CD4-positive, alpha-beta T cell treated with Interleukin-4 for 4 hours (primary cell): Measurements from ENCODE around the gene CYFIP1.

Experiments
- DNase-seq: peaks from one replicate; pipeline ENCODE4 v3.0.0-alpha.2; 2020

The CYFIP1 gene

DNA sequence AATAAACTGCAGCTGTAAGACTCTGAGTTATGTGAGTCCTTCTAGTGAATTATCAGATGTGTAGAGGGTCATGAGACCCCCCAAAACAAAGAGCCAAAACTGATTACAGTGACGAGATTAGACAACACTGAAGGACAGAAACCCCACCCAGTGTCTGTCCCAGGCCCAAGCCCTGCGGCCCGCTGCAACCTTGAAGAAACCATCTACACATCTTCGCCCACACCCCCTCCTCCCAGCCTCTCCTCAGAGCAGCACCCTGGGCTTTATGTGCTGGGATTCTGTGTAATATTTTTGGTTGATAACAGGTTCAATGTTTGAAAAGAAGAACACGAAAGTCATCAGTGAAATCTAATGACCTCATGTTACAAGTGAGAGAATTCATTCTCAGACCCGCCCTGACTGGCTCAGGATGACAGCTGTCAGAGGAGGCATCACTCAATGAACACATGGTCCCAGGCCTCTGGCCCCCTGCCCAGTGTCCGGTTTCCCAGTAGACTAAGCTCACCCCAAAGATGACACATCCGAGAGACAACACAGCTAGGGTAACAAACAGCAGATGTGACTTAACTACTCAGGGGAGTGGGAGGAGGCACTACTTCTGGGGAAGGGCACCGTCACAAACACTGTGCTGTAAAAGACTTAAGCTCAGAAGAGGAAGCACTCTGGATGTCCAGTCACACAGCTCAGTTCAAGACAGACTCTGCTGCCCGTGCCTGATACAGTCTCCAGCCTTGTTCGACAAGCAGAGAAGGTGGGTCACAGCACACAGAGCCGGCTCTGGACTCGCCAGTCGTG lies 92.8 kb downstream of the CYFIP1 start:
- no peak for DNase-seq

- DNase-seq = no peak
Measured at GRCh38 chr15:22885120-22885519, 95.0 kb downstream of the CYFIP1 start.

- no peak for DNase-seq
Measured at GRCh38 chr15:22884344-22884743, 95.8 kb downstream of the CYFIP1 start.

DNA sequence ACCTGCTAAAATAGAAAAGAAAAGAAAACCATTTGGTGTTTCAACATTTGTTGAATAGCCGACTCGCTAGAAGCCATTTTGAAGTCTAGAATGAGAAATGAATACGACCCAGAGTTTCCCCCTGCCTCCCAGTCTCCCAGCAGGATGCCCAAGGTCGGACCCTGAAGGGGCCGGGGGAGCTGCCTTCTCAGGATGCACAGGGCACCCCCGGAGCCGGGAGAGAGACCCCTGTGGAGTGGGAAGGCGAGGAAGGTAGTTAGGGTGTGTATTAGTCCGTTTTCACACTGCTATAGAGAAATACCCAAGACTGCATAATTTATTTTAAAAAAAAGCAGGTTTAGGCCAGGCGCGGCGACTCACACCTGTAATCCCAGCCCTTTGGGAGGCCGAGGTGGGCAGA lies 97.0 kb downstream of the CYFIP1 start:
- DNase-seq = no peak

DNA sequence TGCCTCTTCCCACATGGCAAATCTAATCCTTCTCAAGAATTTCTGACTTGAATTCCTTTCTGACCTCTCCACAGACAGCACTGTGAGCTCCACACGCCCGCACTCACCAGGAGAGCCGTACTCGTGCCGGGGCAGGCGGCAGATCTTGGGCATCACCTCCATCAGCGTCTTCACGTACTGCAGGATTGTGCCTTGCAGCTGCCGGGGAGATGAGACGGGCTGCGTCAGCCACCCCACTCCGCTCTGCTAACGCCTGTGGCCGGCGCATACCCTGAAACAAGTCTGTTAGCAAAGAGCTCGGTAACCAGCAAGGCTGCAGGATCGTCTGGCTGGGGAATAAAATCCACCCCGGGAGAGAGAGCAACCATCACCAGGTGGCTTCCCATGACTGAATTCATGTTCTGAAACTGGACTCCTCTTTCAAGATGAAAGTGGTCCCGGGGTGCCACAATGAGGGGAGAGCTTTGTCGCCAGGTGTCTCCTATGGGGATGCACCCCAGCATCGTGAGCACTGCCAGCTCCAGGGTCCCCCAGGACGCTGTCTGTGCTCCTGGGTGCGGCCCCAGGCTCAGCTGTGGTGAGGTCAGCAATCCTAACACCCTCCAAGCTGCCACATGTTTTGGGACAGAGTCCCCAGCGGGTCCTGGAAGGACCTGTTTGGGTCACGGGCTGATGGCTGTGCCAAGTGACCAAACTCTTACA lies 98.3 kb downstream of the CYFIP1 start:
- DNase-seq = no peak

DNA sequence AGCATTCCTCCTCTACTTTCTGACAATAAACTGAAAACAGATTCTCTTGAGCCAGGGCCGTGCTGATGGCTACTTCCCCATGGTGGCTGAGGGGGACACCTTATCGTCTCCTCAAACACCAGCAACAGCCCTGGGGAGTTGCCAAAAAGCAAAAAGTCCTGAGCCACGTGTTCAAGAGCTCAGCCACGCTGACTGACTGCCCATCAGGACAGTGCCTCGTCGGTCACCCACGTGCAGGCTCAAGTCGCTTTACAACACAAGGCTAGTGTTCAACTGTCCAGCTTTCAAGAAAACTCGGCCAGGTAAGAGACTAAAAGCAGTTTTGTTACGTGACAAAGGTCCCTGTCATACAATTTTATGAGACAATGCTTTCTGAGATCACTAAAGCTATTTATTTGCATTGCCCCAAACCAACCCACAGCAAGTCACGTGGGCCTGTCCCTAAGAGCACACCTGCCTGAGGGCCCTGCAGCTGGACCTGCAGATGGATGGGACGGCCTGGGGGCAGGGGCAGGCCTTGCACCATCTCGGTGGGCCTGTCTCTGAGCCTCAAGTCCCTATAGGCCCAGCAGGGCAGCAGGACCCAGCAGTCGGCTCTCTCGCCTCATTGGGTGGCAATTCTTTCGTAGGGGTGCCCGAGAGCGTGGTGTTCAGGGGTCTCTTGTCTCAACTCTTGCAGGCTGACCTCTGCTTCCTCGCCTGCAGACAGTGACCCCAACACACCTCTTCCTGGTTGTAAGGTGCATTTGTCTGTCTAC lies 99.0 kb downstream of the CYFIP1 start:
- DNase-seq = no peak

DNA sequence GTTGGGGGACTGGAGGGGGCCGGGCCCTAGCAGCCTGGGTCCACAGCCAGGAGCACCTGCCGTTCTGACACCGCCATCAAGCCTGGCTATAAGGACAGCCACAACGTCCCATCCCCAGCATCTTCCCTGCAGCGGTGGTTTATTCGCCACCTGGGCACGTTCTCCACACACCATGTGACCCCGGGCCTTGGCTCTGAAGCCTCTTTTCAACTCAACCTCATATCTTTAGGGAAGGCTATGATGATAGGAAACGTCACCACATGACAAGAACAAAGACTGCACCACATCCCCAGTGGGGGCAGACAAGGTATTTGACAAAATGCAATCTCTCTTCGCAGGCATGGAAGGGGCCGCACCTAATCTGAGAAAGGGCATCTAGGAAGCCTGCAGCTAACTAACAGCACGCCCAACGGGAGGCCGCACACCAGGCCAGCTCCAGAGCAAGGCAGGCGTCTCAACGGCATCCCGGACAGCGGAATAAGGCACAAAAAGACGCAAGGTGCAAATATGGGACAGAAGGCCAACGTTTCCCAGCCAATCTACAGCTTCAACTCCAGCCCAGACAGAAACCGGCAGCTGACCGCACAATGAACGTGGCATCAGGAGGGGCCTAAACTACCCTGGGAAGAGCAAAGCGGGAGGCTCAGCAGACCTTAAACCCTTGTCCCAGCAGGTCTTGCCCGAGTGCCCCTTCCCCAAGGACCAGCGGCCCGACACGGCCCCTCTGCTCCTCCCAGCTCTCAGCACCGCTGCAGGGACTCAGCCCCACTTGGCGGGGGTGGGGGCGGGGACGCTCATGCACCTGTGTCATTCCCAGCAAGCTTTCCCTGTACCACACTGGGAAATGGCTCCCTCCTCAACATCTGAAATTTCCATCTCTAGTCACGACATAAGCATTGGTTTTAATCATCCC lies 99.8 kb downstream of the CYFIP1 start:
- no peak for DNase-seq

- DNase-seq = no peak
Measured at GRCh38 chr15:22878103-22878502, 102.1 kb downstream of the CYFIP1 start.

DNA sequence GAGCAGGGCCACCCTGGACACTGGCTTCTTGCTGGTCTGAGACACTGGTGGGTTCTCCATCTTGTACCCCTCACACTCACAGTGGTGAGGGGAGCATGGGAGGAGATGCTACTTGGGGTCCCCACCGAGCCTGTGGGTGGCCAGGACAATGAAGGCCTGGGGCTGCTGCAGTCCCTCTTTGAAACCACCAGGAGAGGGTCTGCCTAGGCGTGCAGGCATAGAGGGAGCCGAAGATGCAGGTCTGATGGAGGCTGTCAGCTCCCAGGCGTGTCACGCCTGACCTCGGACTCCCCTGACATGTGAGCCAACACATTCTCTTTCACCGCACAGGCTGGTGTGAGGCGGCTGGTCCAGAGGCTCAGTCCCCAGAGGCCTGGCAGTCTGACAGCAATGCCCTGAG lies 102.6 kb downstream of the CYFIP1 start:
- no peak for DNase-seq

GRCh38 chr15:22877117-22877516 lies 103.1 kb downstream of the CYFIP1 start:
- DNase-seq = no peak

- no peak for DNase-seq
Measured at GRCh38 chr15:22874966-22875365, 105.2 kb downstream of the CYFIP1 start.

DNA sequence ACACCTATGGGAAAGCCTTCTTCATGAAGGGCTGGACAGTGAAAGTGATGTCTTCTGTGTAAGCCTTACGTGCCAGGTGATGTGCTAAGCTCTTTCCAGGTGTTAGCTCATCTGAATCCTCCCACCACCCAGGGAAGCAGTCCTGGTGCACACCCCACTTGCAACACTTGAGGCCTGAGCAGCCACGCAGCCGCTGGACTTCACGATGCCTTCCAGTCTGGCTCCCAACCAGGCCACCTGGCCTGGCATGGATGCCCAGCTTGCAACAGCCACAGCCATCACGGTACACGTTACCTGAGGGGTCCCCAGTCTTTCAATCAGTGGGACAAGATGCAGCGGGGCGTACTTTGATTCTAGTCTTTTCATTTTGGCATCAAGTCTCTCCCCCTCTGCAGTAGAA lies 105.9 kb downstream of the CYFIP1 start:
- DNase-seq = no peak

- no peak for DNase-seq
Measured at GRCh38 chr15:22873841-22874240, 106.3 kb downstream of the CYFIP1 start.

GRCh38 chr15:22872936-22873701 lies 107.0 kb downstream of the CYFIP1 start:
- no peak for DNase-seq

DNA sequence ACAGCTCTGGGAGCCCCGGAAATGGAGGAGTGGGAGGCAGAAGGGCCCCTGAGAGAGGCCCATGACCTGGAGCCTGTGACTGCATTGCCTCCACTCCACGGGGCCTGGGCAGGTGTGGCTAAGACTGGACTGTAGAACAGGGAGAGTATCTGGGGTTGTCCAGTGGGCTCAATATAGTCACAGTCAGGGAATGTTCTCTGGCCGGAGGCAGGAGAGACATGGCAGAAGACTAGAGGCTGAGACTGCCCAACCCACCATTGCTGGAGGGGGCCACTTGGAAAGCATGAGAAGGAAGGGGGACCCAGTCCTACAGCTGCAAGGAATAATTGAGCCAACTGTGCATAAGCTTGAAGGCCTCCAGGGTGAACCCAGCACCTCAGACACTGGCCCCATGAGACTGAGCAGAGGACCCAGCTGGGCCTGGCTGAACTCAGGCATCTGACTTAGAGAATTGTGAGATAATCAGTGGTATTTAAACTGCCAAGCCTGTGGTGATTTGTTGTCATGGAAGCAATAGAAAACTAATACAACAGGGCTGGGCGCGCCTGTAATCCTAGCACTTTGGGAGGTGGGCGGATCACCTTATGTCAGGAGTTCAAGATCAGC lies 108.6 kb downstream of the CYFIP1 start:
- no peak for DNase-seq

DNA sequence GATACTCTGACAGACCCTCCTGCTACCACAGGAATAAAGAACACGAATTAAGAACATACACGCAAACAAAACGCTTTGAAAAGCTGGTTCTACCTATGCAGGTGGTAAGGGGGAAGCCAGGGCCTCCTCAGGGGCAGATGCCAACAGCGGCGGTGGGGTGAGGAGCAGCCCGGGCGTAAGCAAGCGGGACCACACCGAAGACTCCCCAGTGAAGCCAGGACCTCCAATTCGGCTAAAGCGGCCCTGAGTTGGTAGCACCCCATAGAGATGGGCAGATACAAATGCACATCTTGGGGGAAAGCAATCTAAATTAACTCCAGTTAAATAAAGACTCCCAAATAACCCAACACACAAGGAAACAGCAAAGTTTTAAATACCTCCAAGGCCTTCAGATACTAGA lies 109.3 kb downstream of the CYFIP1 start:
- DNase-seq = no peak

DNA sequence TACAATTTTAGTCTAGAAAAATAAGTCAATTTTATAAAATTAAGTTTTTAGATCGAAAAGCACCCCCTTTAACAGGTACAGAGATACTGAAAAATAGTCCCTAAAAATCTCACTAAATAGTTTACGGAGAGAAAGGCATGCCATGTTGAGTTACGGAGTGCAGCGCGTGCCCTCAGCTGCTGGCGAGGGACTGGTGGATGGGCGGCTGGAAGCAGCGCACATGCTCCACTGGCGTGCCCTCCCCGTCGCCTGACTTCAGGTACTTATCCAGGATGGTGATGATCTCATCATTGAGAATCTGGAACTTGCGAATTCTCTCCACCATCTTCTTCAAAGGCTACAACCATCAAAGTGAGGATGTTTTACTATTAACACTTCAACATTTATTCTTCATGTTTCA lies 110.3 kb downstream of the CYFIP1 start:
- DNase-seq = no peak

DNA sequence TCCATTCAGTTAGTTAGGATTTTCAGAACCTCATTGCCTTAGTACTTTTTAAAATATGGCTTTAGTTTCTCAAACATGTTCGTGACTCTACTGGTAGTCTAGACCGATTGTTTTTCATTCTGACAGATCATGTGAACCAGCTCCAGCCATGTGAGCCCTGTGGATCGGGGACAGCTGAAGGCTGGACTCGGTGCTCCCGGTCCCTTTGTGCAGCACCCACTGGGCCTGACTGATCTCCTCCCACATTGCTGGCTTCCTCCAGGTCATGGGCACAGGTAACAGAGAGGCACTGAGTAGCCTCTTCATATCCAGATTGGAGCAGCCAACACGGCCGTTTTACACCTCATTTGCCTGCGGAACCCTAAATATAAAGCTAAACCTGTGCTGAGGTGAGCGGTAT lies 111.2 kb downstream of the CYFIP1 start:
- no peak for DNase-seq

DNA sequence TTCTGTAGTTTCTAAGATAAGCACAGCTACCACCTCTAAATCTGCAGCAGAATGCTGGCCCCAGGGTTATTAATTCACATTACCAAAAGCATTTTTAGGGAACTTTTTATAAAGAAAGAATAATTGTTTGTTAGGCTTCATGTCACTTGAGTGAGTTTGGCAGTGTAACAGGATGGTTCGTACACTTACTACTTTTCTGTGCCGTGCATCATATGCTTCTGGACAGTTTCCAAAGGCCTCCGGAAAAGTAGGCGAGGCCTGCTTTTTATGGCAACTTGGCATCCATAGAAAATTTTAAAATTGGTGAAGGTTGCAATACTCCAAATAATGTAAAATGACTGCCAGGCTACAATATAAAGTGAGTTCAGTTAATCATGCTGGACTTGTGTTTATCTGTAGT lies 111.7 kb downstream of the CYFIP1 start:
- no peak for DNase-seq

DNA sequence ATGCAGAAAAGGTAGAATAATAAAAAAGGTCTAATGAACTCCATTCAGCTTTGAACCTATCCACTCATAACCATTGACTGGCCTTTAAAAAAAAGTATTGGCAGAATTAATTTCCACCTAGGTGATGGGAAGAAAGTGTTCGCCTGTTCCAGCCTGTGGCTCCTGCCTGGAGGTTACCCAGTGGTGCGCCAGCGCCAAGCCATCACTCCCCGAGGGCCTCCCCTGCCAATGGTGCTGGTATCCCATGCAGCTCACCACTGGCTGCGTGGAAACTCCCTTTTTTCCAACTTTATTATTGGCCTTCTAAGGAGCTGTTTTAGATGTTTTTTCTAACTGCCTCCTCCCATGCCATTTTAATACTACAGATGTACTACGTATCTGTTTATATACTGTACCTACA lies 112.3 kb downstream of the CYFIP1 start:
- DNase-seq = no peak

DNA sequence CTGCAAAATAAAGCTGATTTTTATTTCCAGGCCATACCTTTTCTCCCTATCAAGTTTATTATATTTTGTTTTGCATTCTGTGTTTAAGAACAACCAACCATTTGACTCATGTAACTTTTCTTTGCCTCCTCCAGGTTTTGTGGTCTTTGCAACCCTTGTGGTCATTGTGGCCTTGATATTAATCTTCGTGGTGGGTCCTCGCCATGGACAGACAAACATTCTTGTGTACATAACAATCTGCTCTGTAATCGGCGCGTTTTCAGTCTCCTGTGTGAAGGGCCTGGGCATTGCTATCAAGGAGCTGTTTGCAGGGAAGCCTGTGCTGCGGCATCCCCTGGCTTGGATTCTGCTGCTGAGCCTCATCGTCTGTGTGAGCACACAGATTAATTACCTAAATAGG lies 114.1 kb downstream of the CYFIP1 start:
- DNase-seq = no peak

DNA sequence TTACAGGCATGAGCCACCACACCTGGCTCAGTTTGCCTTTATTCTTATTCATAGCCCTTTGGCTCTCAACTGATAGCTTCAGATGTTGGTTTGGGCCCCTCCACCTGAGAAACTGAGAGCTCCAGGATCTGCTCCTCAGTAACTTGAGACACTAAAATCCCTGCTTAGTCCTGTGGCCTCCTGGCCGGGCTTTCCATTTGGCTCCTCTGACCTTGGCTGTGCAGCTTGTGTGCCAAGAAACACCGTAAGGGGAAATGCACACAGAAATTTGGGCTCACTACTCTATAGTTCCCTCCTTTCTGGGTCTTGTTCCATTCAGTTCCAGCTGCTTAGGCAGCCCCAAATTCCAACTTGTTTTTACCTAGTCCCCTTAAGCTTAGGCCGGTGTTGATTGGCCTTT lies 116.8 kb downstream of the CYFIP1 start:
- no peak for DNase-seq
